GM12878 (cell line): ENCODE measurements around the gene AHNAK2. TPM values are rescaled to one million over a fixed set of nuclear protein-coding genes. Genes with fewer than 3 reads are reported as not detected.
A peak's percentile ranks its signal among the peaks of the same experiment; 100 is the strongest.

ENCODE experiments used
- ATAC-seq: fragments of 200-7000 bp; cut with Tn5 transposase; 3 replicates; pipeline ENCODE4 v1.9.1; 2020; ENCODE audit warnings: mild to moderate bottlenecking, moderate library complexity
- BruUV-seq: library from RNA; stranded (reverse); fragments of 400-500 nt; replicated peaks from 2 replicates; lab custom pipeline; 2021; lab: Mats Ljungman, UMichigan
- CTCF ChIA-PET: fragments of 300-600 bp; sonication (Branson Sonifier 250); formaldehyde crosslinking; extraction: SDS; loops from one replicate; lab custom pipeline; 2021; ENCODE audit warnings: inconsistent platforms; lab: Yijun Ruan, JAX
- POLR2A ChIA-PET: fragments of 350-600 bp; formaldehyde crosslinking; extraction: SDS; loops from one replicate; lab custom pipeline; 2021; ENCODE audit warnings: inconsistent platforms; lab: Charles Lee
- RAD21 ChIA-PET: fragments of 300-600 bp; sonication (Branson Sonifier 250); formaldehyde crosslinking; loops from one replicate; lab custom pipeline; 2023; ENCODE audit warnings: antibody characterized with exemption; ENCODE audit not compliant: unreplicated experiment; lab: Charles Lee
- SMC1A ChIA-PET: fragments of 300-600 bp; sonication (Branson Sonifier 250); formaldehyde crosslinking; loops from one replicate; lab custom pipeline; 2023; ENCODE audit not compliant: unreplicated experiment, uncharacterized antibody; lab: Charles Lee
- DNase-seq: peaks from one replicate; pipeline ENCODE4 v3.0.0-alpha.2; 2011; ENCODE audit warnings: low read depth, low spot score
- FAIRE-seq: peaks from 3 replicates; lab custom pipeline; 2011; peaks lifted over from hg19 to GRCh38; lab: Jason Lieb, UNC
- H2AFZ ChIP-seq: 2 replicates; pipeline ENCODE4 v1.6.0; 2011; ENCODE audit warnings: low read depth, low read length, control low read depth; ENCODE audit not compliant: control insufficient read depth
- H3K27ac ChIP-seq: 2 replicates; pipeline ENCODE4 v1.5.1; 2011; ENCODE audit warnings: control low read depth; ENCODE audit not compliant: control insufficient read depth, insufficient read depth
- H3K27me3 ChIP-seq, 2 experiments: replicated peaks in 1 of 2; 2 replicates each; pipeline versions ENCODE4 v1.6.0 to v1.6.1; 2011; ENCODE audit warnings: low read length in 1 of 2; ENCODE audit not compliant: control insufficient read depth in 2 of 2, insufficient read depth in 2 of 2
- H3K36me3 ChIP-seq, 2 experiments: 2 replicates each; pipeline ENCODE4 v1.5.1; 2011; ENCODE audit warnings: low read length in 1 of 2; ENCODE audit not compliant: control insufficient read depth in 2 of 2, insufficient read depth in 2 of 2
- H3K4me1 ChIP-seq: 2 replicates; pipeline ENCODE4 v1.6.1; 2011; ENCODE audit warnings: mild to moderate bottlenecking, low read length, moderate library complexity, mixed read lengths; ENCODE audit not compliant: control insufficient read depth, insufficient read depth
- H3K4me2 ChIP-seq: 2 replicates; pipeline ENCODE4 v1.6.0; 2011; ENCODE audit warnings: control low read depth; ENCODE audit not compliant: control insufficient read depth, insufficient read depth
- H3K4me3 ChIP-seq: fragments of 200-600 bp; sonication (generic); 2 replicates; pipeline ENCODE4 v1.5.1; 2016
- H3K79me2 ChIP-seq: 2 replicates; pipeline ENCODE4 v1.6.0; 2011; ENCODE audit warnings: low read length; ENCODE audit not compliant: control insufficient read depth, insufficient read depth
- H3K9ac ChIP-seq: 2 replicates; pipeline ENCODE4 v1.8.0; 2011; ENCODE audit warnings: low read length, control low read depth, mixed read lengths; ENCODE audit not compliant: control insufficient read depth, insufficient read depth
- H3K9me3 ChIP-seq: replicated peaks from 3 replicates; pipeline ENCODE4 v1.5.1; 2011; ENCODE audit warnings: mild to moderate bottlenecking, low read length; ENCODE audit not compliant: control insufficient read depth, insufficient read depth
- H4K20me1 ChIP-seq: 2 replicates; pipeline ENCODE4 v1.6.0; 2011; ENCODE audit not compliant: control insufficient read depth, insufficient read depth
- CBX5 ChIP-seq: sonication (generic); IDR thresholded peaks from 2 replicates; pipeline ENCODE4 v1.6.1; 2016; ENCODE audit warnings: low read depth, moderate library complexity, mild to moderate bottlenecking, inconsistent platforms
- CEBPZ ChIP-seq: fragments of 150-350 bp; IDR thresholded peaks from 2 replicates; pipeline ENCODE4 v1.6.1; 2016; ENCODE audit warnings: low read depth, low read length
- CHD2 ChIP-seq: IDR thresholded peaks from 2 replicates; pipeline ENCODE4 v1.6.1; 2011; ENCODE audit warnings: low read depth, low read length, improper control_type of control experiment, borderline replicate concordance
- DPF2 ChIP-seq: fragments of 450-650 bp; IDR thresholded peaks from 2 replicates; pipeline ENCODE4 v1.6.1; 2017; ENCODE audit warnings: mild to moderate bottlenecking
- EED ChIP-seq: sonication (generic); IDR thresholded peaks from 2 replicates; pipeline ENCODE4 v1.6.1; 2016; ENCODE audit warnings: antibody characterized with exemption, low read depth
- HDAC6 ChIP-seq: fragments of 200-600 bp; sonication (generic); IDR thresholded peaks from one replicate; pipeline ENCODE4 v1.8.0; 2017; ENCODE audit warnings: antibody characterized with exemption; ENCODE audit not compliant: unreplicated experiment
- NFXL1 ChIP-seq: fragments of 450-650 bp; IDR thresholded peaks from 2 replicates; pipeline ENCODE4 v1.6.1; 2017; ENCODE audit warnings: antibody characterized with exemption, mild to moderate bottlenecking, borderline replicate concordance
- SP1 ChIP-seq: IDR thresholded peaks from one replicate; pipeline ENCODE4 v1.6.1; 2011; ENCODE audit warnings: low read depth, low read length
- ZNF687 ChIP-seq: fragments of 450-650 bp; IDR thresholded peaks from 2 replicates; pipeline ENCODE4 v1.6.1; 2017; ENCODE audit warnings: mild to moderate bottlenecking, moderate library complexity
- WGBS: methylation state at CpG from one replicate; pipeline ENCODE4 v1.1.6; 2016; ENCODE audit warnings: low lambda C conversion rate; ENCODE audit not compliant: insufficient replicate concordance, insufficient coverage; ENCODE audit errors: missing lambda C conversion rate; 5-methylcytosine and 5-hydroxymethylcytosine counted together
- in situ Hi-C: fragments of 300-500 bp; cut with MboI; formaldehyde crosslinking; loops from 9 replicates; pipeline ENCODE4 v1.14.3; 2018; ENCODE audit warnings: mixed read lengths
- intact Hi-C: fragments of 100-400 bp; cut with micrococcal nuclease; formaldehyde crosslinking; loops from one replicate; pipeline ENCODE4 v1.14.2; 2022; ENCODE audit not compliant: unreplicated experiment
- polyA plus RNA-seq, 11 experiments: library from polyadenylated mRNA; depleted of rRNA in 4 of 11; unstranded in 6 of 11; stranded (reverse) in 5 of 11; fragments of >200 nt; fragmentation: Nextera tagmentation in 4 of 11; fragmentation: Illumina TruSeq in 1 of 11; extraction: Ambion mirVana in 4 of 11; extraction: Trizol in 1 of 11; gene quantifications; 1 replicate in 1 of 11; 2 replicates in 10 of 11; pipeline versions ENCODE4 v1.2.1 to v1.2.3, GENCODE V29; 2011 to 2016; ENCODE audit warnings: inconsistent platforms in 2 of 11, missing spikeins in 2 of 11, low read depth in 1 of 11
- total RNA-seq, 4 experiments: library from RNA; depleted of rRNA in 3 of 4; stranded (reverse); fragments of >200 nt in 3 of 4; fragmentation: Illumina TruSeq in 1 of 4; extraction: Trizol in 1 of 4; gene quantifications; 2 replicates each; pipeline versions ENCODE4 v1.2.1 to v1.2.3, GENCODE V29; 2013 to 2021
- TF ChIP-seq, protein P1 (sequence below): fragments of 450-650 bp; IDR thresholded peaks from 2 replicates; pipeline ENCODE4 v1.6.1; 2017; ENCODE audit warnings: mild to moderate bottlenecking, moderate library complexity
- TF ChIP-seq, protein P2 (sequence below): IDR thresholded peaks from 2 replicates; pipeline ENCODE4 v1.6.1; 2011; ENCODE audit warnings: borderline replicate concordance, low read depth, mild to moderate bottlenecking, moderate library complexity, mixed read lengths, low read length; ENCODE audit not compliant: insufficient read depth; ENCODE audit errors: extremely low read length

AHNAK2 gene
- total and polyA plus RNA-seq, 10 of the 15 experiments (the other 5 are each of a cell fraction or from before 2014, with no cell fraction given): 0.03 to 0.10 TPM; not detected in 8

- Histone ChIP-seq H3K9me3 (no peaks in the 10 kb centered on the region), H3K27me3 (no peaks in the 10 kb centered on the region), H3K4me1 (peaks cover 24% of the 10 kb centered on the region), H3K4me3 (peak overlapping the region; percentile 60; the same call in 1 of the 2 replicates), H3K36me3 (peaks cover 22 to 27% of the 10 kb centered on the region in 2 experiments), H3K79me2 (peaks cover 98% of the 10 kb centered on the region), H3K4me2 (peak overlapping the region; percentile 75), H2AFZ (peak overlapping the region; percentile 7; the same call in 1 of the 2 replicates), H3K27ac (peak overlapping the region; percentile 38), H4K20me1 (no peaks in the 10 kb centered on the region; the same call in none of the 2 replicates), H3K9ac (peak overlapping the region; percentile 32)
- BruUV-seq: no TSS peak
- WGBS: 22% methylated on average over 9 of the region's 9 CpGs
- ChIA-PET SMC1A (interaction anchor here (0.7 to 3.3 kb wide), 5 partner anchors 11 to 29 kb away, joined by 3 to 11 read pairs (median 3); no protein-coding TSS in a partner anchor), CTCF (interaction anchor here (1.6 to 3.5 kb wide), 3 partner anchors 12 to 40 kb away, joined by 6 to 15 read pairs (median 7); no protein-coding TSS in a partner anchor), POLR2A (interaction anchor here (4.3 kb wide), 1 partner anchor 11 kb away, joined by 14 read pairs; no protein-coding TSS in a partner anchor), RAD21 (interaction anchor here (1.1 kb wide), 1 partner anchor 12 kb away, joined by 3 read pairs; no protein-coding TSS in a partner anchor)
- in situ Hi-C loops: no loop called here
- DNase-seq: no peak
- no peak for FAIRE-seq
- no peak for ATAC-seq
- intact Hi-C loops: no loop called here
- no peak for TF ChIP-seq CBX5
- TF ChIP-seq CHD2: no peak
- no peak for TF ChIP-seq DPF2
- TF ChIP-seq EED: no peak
- TF ChIP-seq ZNF687: no peak
- TF ChIP-seq, protein P1, sequence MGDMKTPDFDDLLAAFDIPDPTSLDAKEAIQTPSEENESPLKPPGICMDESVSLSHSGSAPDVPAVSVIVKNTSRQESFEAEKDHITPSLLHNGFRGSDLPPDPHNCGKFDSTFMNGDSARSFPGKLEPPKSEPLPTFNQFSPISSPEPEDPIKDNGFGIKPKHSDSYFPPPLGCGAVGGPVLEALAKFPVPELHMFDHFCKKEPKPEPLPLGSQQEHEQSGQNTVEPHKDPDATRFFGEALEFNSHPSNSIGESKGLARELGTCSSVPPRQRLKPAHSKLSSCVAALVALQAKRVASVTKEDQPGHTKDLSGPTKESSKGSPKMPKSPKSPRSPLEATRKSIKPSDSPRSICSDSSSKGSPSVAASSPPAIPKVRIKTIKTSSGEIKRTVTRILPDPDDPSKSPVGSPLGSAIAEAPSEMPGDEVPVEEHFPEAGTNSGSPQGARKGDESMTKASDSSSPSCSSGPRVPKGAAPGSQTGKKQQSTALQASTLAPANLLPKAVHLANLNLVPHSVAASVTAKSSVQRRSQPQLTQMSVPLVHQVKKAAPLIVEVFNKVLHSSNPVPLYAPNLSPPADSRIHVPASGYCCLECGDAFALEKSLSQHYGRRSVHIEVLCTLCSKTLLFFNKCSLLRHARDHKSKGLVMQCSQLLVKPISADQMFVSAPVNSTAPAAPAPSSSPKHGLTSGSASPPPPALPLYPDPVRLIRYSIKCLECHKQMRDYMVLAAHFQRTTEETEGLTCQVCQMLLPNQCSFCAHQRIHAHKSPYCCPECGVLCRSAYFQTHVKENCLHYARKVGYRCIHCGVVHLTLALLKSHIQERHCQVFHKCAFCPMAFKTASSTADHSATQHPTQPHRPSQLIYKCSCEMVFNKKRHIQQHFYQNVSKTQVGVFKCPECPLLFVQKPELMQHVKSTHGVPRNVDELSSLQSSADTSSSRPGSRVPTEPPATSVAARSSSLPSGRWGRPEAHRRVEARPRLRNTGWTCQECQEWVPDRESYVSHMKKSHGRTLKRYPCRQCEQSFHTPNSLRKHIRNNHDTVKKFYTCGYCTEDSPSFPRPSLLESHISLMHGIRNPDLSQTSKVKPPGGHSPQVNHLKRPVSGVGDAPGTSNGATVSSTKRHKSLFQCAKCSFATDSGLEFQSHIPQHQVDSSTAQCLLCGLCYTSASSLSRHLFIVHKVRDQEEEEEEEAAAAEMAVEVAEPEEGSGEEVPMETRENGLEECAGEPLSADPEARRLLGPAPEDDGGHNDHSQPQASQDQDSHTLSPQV: no peak
- TF ChIP-seq CEBPZ: no peak
- no peak for TF ChIP-seq HDAC6
- TF ChIP-seq SP1: no peak
- no peak for TF ChIP-seq NFXL1
- TF ChIP-seq, protein P2, sequence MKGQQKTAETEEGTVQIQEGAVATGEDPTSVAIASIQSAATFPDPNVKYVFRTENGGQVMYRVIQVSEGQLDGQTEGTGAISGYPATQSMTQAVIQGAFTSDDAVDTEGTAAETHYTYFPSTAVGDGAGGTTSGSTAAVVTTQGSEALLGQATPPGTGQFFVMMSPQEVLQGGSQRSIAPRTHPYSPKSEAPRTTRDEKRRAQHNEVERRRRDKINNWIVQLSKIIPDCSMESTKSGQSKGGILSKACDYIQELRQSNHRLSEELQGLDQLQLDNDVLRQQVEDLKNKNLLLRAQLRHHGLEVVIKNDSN: no peak
These were observed 37.1 kb upstream of the AHNAK2 start for GRCh38 chr14:105015242-105015641.
